Measurements from ENCODE around the gene GAB4. TPM values are rescaled to one million over a fixed set of nuclear protein-coding genes. Genes with fewer than 3 reads are reported as not detected.

Gene GAB4
- total and polyA plus RNA-seq, 4 donors: not detected

DNA sequence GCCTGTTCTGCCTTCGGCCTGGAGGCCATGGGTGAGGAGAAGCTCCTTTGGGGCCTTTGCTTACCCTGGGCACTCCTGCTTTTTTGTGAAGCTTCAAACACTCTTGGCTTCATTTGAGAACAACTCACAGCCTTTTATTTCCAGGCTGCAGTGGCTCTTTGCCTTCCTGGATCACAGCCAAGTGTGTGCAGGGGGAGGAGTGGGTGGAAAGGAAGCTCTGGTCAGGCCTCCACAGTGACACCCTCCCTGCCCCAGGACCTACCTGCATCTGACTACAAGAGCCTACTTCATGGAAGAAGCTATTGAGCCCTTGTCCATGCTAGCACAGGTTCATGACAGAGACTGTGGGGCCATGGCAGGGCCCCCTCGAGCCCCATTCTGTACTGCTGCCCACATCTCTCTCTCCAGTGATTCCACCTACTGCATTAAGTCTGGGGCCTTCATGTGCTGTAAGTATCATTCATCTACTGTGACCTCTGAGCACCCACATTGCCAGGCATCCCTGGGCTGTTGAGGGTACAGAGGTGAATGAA, 52.3 kb downstream of the GAB4 start:
- TF ChIP-seq JUND (IDR thresholded peaks at IDR 0.05) (no peak), MAX (IDR thresholded peaks at IDR 0.05) (no peak), HNF4G (IDR thresholded peaks at IDR 0.05) (no peak), RAD21 (IDR thresholded peaks at IDR 0.05) (no peak), RXRA (IDR thresholded peaks at IDR 0.05) (no peak), CTCF (IDR thresholded peaks at IDR 0.05; ENCODE audit: low read depth, low read length, missing input control) (no peak), TAF1 (conservative IDR thresholded peaks at IDR 0.05) (no peak), NR2F2 (IDR thresholded peaks at IDR 0.05) (no peak), GABPA (IDR thresholded peaks at IDR 0.05 in 1 of 2, conservative IDR thresholded peaks at IDR 0.05 in 1 of 2) (no peak), HNF4A (conservative IDR thresholded peaks at IDR 0.05) (no peak), FOXA2 (IDR thresholded peaks at IDR 0.05) (no peak), SP1 (IDR thresholded peaks at IDR 0.05) (no peak), EGR1 (IDR thresholded peaks at IDR 0.05; ENCODE audit: low read depth in 2 of 2) (no peak)
- TF ChIP-seq, protein P1, sequence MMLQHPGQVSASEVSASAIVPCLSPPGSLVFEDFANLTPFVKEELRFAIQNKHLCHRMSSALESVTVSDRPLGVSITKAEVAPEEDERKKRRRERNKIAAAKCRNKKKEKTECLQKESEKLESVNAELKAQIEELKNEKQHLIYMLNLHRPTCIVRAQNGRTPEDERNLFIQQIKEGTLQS (IDR thresholded peaks at IDR 0.05): no peak
- no peak overlapping the region for H3K27ac ChIP-seq (ENCODE audit: low read depth in 1 of 2, low read length in 2 of 2)
- no peak overlapping the region for H3K9ac ChIP-seq (ENCODE audit: low read depth in 1 of 2, low read length in 2 of 2)
- H3K9me3 ChIP-seq (ENCODE audit: control insufficient read depth in 4 of 4, low read length in 3 of 4): no peaks in the 10 kb centered on the region
- no peak overlapping the region for H3K4me3 ChIP-seq (ENCODE audit: low read depth in 1 of 3, low read length in 3 of 3)
- H3K36me3 ChIP-seq (ENCODE audit: control insufficient read depth in 4 of 4, insufficient read depth in 3 of 4, low read depth in 1 of 4, low read length in 3 of 4): no peaks in the 10 kb centered on the region
- H3K4me1 ChIP-seq (ENCODE audit: control insufficient read depth in 4 of 4, insufficient read depth in 4 of 4, low read length in 3 of 4): no peaks in the 10 kb centered on the region
- H3K27me3 ChIP-seq (ENCODE audit: control insufficient read depth in 4 of 4, insufficient read depth in 4 of 4, low read length in 3 of 4): peaks cover 0 to 3% (median 0%) of the 10 kb centered on the region in 4 donors
- WGBS: 36% methylated on average over 2 of the region's 2 CpGs
- no peak for DNase-seq (ENCODE audit: low spot score)

DNA sequence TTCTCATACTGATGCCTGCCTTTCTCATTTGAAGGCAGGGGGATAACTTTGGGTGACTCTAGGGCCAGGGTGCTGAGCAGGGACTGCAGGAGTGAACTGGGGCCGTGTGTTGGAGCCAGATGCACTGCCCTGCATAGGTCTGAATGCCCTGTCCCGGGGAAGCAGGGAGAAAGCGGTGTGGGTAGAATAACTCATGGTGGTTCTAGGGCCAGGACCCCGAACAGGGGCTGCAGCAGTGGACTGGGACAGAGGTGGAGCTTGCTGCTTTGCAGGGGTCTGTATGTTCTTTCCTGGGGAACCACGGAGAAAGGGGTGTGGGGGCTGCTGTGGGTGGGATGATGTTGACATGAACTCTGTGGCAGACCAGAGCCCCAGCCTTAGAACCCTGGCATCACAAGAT, 52.9 kb downstream of the GAB4 start:
- 70% methylated on average over 5 of the region's 5 CpGs for WGBS
- H3K27ac ChIP-seq (ENCODE audit: low read depth in 1 of 2, low read length in 2 of 2): no peak overlapping the region
- no peaks in the 10 kb centered on the region for H3K36me3 ChIP-seq (ENCODE audit: control insufficient read depth in 4 of 4, insufficient read depth in 3 of 4, low read depth in 1 of 4, low read length in 3 of 4)
- peaks cover 0 to 3% (median 0%) of the 10 kb centered on the region in 4 donors for H3K27me3 ChIP-seq (ENCODE audit: control insufficient read depth in 4 of 4, insufficient read depth in 4 of 4, low read length in 3 of 4)
- H3K9me3 ChIP-seq (ENCODE audit: control insufficient read depth in 4 of 4, low read length in 3 of 4): no peaks in the 10 kb centered on the region
- no peaks in the 10 kb centered on the region for H3K4me1 ChIP-seq (ENCODE audit: control insufficient read depth in 4 of 4, insufficient read depth in 4 of 4, low read length in 3 of 4)
- DNase-seq (ENCODE audit: low spot score): no peak
- no peak for TF ChIP-seq CTCF (IDR thresholded peaks at IDR 0.05; ENCODE audit: low read depth, low read length, missing input control)
- TF ChIP-seq TAF1 (conservative IDR thresholded peaks at IDR 0.05): no peak
- TF ChIP-seq MAX (IDR thresholded peaks at IDR 0.05): no peak
- TF ChIP-seq EGR1 (IDR thresholded peaks at IDR 0.05; ENCODE audit: low read depth in 2 of 2): no peak
- TF ChIP-seq, protein P1 (IDR thresholded peaks at IDR 0.05): no peak
- no peak for TF ChIP-seq FOXA1 (IDR thresholded peaks at IDR 0.05)
- TF ChIP-seq, protein P2, sequence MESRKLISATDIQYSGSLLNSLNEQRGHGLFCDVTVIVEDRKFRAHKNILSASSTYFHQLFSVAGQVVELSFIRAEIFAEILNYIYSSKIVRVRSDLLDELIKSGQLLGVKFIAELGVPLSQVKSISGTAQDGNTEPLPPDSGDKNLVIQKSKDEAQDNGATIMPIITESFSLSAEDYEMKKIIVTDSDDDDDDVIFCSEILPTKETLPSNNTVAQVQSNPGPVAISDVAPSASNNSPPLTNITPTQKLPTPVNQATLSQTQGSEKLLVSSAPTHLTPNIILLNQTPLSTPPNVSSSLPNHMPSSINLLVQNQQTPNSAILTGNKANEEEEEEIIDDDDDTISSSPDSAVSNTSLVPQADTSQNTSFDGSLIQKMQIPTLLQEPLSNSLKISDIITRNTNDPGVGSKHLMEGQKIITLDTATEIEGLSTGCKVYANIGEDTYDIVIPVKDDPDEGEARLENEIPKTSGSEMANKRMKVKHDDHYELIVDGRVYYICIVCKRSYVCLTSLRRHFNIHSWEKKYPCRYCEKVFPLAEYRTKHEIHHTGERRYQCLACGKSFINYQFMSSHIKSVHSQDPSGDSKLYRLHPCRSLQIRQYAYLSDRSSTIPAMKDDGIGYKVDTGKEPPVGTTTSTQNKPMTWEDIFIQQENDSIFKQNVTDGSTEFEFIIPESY (IDR thresholded peaks at IDR 0.05): no peak
- TF ChIP-seq, protein P3, sequence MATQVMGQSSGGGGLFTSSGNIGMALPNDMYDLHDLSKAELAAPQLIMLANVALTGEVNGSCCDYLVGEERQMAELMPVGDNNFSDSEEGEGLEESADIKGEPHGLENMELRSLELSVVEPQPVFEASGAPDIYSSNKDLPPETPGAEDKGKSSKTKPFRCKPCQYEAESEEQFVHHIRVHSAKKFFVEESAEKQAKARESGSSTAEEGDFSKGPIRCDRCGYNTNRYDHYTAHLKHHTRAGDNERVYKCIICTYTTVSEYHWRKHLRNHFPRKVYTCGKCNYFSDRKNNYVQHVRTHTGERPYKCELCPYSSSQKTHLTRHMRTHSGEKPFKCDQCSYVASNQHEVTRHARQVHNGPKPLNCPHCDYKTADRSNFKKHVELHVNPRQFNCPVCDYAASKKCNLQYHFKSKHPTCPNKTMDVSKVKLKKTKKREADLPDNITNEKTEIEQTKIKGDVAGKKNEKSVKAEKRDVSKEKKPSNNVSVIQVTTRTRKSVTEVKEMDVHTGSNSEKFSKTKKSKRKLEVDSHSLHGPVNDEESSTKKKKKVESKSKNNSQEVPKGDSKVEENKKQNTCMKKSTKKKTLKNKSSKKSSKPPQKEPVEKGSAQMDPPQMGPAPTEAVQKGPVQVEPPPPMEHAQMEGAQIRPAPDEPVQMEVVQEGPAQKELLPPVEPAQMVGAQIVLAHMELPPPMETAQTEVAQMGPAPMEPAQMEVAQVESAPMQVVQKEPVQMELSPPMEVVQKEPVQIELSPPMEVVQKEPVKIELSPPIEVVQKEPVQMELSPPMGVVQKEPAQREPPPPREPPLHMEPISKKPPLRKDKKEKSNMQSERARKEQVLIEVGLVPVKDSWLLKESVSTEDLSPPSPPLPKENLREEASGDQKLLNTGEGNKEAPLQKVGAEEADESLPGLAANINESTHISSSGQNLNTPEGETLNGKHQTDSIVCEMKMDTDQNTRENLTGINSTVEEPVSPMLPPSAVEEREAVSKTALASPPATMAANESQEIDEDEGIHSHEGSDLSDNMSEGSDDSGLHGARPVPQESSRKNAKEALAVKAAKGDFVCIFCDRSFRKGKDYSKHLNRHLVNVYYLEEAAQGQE (IDR thresholded peaks at IDR 0.05): no peak
- no peak overlapping the region for H3K9ac ChIP-seq (ENCODE audit: low read depth in 1 of 2, low read length in 2 of 2)
- no peak overlapping the region for H3K4me3 ChIP-seq (ENCODE audit: low read depth in 1 of 3, low read length in 3 of 3)

Data from liver (tissue), 9 donors.